Spleen (tissue), 7 donors: ENCODE data around the gene TMEM134.
A peak's percentile ranks its signal among the peaks of the same experiment; 100 is the strongest.

Source experiments
- POLR2A ChIP-seq, 3 donors: fragments of 450-650 bp; IDR thresholded peaks; one replicate each; pipeline ENCODE4 v1.5.1; 2017; ENCODE audit warnings: antibody characterized with exemption in 3 of 3, mild to moderate bottlenecking in 1 of 3
- POLR2AphosphoS5 ChIP-seq, 3 donors: sonication (generic); formaldehyde crosslinking; IDR thresholded peaks; one replicate each; pipeline ENCODE4 v1.5.1; 2017; ENCODE audit warnings: antibody characterized with exemption in 3 of 3
- TF ChIP-seq, protein P1 (sequence below), 11 experiments: fragments of 200-600 bp in 7 of 11; fragments of 450-650 bp in 4 of 11; sonication (generic) in 4 of 11; IDR thresholded peaks in 8 of 11; conservative IDR thresholded peaks in 3 of 11; 1 replicate in 7 of 11; 2 replicates in 4 of 11; pipeline versions ENCODE4 v1.4.0 to v1.8.0; 2016 to 2021; ENCODE audit warnings: antibody characterized with exemption in 11 of 11, inconsistent platforms in 4 of 11, mild to moderate bottlenecking in 1 of 11
- donor health status: DM: no; HTN: no; CAD: no; lungs with moderate emphysema.
- donor health status: DM: no; HTN: no; CAD: no.
- donor health status: DM: no; HTN: no; CAD: no.

DNA sequence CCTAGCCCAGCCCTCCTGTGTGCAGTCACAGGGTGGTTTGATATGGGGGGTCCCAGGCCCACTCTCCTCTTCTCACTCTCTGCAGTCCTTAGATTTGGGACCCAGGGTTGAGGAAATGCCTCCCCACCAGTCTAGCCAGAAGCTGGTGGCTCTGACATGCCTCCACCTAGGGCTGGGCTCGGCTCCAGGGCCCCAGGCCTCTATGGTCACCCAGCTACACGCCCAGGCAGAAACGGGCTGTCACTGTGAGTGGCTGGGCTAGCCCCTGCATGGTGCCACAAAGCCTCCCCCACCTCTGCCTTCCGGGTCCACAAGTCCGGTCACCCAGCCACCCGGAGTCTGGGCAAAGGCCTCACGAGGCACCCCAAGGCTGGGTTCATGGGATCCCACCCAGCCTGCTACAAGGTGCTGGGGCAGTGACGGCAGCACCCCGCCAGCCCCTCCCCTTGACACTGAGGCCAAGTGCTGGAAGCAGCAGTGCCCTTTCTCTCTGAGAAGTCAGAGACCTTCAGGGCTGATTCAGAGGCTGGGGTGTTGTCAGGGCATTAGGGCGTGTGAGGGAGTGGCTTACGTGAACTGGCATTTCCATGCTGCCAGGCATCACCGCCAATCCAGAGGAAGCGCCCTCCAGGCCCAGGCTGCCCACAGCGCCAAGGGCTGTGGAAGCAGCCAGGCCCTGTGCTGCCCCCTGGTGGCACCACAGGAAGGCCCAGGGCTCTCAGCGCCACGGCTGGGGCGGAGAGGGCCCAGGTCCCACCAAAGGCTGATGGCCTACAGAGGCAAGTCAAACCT, 36.8 kb upstream of the TMEM134 start:
- TF ChIP-seq, protein P1, sequence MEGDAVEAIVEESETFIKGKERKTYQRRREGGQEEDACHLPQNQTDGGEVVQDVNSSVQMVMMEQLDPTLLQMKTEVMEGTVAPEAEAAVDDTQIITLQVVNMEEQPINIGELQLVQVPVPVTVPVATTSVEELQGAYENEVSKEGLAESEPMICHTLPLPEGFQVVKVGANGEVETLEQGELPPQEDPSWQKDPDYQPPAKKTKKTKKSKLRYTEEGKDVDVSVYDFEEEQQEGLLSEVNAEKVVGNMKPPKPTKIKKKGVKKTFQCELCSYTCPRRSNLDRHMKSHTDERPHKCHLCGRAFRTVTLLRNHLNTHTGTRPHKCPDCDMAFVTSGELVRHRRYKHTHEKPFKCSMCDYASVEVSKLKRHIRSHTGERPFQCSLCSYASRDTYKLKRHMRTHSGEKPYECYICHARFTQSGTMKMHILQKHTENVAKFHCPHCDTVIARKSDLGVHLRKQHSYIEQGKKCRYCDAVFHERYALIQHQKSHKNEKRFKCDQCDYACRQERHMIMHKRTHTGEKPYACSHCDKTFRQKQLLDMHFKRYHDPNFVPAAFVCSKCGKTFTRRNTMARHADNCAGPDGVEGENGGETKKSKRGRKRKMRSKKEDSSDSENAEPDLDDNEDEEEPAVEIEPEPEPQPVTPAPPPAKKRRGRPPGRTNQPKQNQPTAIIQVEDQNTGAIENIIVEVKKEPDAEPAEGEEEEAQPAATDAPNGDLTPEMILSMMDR (IDR thresholded peaks at IDR 0.05 in 8 of 11, conservative IDR thresholded peaks at IDR 0.05 in 3 of 11), result peak; percentile 96 to 99 (median 97)
- TF ChIP-seq POLR2A (IDR thresholded peaks at IDR 0.05) (no peak), POLR2AphosphoS5 (IDR thresholded peaks at IDR 0.05) (peak; percentile 84 to 92 (median 85))
